NCI-H446 treated with DMSO at 0.1 percent for 48 hours (cell line): ENCODE measurements around the gene HOXC13.
A peak's percentile ranks its signal among the peaks of the same experiment; 100 is the strongest.

Experiments
- DNase-seq: peaks from one replicate; lab custom pipeline; 2025; lab: John Stamatoyannopoulos, UW

Gene HOXC13, protein sequence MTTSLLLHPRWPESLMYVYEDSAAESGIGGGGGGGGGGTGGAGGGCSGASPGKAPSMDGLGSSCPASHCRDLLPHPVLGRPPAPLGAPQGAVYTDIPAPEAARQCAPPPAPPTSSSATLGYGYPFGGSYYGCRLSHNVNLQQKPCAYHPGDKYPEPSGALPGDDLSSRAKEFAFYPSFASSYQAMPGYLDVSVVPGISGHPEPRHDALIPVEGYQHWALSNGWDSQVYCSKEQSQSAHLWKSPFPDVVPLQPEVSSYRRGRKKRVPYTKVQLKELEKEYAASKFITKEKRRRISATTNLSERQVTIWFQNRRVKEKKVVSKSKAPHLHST

DNA sequence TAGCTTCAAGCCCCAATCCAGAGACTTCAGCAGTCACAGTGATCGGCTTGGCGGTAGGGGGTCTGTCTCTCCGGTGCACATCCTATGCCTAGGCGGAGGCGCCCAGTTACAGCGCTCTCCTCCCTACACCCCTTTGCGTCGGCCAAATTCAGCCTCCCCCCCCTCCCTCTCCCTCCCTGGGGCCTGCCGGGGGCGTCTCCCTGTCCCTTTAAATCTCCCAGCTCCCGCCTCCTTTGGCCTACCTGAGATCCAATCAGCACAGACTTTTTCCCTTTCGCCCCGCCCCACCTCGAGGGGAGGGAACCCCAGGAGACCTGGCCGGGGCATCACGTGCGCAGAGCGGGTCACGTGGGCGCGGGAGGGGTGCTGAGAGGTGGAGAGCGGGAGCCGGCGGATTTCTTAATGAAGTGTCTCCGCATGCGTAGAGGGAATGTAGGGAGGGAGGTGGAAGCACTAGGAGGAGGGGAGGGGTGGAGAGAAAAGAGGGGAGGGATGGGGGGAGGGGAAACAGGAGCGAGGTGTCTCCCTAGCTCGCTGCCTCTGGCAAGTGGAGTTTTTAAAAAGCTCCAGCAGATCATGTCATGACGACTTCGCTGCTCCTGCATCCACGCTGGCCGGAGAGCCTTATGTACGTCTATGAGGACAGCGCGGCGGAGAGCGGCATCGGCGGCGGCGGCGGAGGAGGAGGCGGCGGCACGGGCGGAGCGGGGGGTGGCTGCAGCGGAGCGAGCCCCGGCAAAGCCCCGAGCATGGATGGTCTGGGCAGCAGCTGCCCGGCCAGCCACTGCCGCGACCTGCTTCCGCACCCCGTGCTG, at the start of gene HOXC13:
Gene HOXC13, plus strand, starts transcription at position 506 of the 815 bp plus-strand sequence. Its CDS starts 76 bp downstream, at position 582.
- DNase-seq: peak; percentile 89

DNA sequence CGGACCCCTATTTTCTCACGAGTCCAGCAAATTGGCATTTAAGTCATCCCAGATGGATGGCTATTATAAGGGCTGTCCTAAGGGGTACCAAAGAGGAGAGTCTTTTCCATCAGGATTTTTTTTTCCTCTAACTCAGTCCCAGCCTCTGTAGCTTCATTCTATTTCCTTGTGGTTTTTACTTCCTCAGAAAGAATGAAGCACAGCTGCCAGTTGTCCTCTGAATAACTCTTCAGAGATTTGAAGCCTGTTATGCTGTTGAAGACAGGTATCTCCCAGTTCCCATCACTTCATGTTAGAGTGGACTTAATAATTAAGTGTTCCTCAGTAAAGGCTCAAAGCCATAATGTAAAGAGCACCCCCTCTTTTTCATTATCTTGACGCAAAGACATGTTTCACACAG, 48.5 kb upstream of the HOXC13 start:
- no peak for DNase-seq

DNA sequence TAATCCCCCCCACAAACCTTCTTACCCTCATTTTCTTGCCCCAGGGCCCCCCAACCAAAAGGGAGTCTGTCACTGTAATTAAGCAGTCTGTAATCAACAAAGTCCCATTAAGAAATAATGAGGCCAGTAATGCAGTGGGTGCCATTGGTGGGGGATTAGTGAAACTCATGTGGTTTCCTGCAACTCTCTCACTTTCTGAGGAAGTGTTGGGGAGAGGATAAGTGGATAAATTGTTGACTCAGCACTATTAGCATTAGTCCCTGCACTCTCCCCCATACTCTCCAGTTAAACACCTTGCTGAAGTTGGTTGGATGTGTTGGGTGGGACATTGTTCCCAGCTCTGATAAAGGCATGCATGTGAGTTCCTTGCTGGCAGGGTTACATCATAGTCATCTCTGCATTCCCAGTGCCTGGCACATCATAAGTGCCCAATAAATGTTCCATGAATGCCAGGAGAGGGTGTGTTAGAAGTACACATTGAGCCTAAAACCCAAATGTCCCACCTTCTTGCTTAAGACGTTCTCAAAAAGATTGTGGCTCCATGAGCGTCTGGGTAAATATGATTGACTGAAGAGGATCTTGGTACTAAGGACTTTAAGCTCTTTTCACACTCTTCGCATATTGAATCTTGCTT, 45.8 kb upstream of the HOXC13 start:
- DNase-seq: no peak

DNA sequence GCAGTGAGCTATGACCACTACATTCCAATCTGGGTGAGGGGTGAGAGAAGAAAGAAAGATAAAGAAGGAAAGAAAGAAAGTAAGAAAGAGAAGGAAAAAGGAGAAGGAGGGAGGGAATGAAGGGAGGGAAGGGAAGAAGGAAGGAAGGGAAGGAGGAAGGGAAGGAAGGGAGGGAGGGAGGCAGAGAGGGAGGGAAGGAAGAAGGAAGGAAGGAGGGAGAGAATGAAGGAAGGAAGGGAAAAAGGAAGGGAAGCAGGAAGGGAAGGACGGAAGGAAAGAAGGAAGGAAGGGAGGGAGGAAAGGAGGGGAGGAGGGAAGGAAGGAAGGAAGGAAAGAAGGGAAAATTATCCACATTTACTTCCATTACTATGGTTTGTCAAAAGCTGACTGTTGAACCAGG, 39.4 kb upstream of the HOXC13 start:
- DNase-seq: no peak

DNA sequence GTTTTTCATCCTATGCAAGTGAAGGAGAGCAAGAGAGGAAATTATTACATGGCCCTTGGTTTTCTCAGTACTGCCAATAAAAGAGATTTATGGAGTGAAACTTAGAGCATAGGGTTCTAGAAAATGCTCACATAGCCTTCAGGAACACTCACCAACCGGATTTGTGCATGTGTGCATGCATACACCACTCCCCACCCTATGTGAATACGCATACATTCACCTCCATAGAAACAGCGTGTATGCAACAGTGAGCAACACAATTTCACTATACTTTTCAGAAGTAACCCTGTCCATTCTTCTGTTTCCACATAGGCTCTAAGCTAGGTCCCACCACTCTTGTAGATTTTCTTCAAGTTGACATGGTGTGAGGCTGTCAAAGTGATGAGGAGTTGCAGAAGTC, 31.5 kb upstream of the HOXC13 start:
- no peak for DNase-seq

DNA sequence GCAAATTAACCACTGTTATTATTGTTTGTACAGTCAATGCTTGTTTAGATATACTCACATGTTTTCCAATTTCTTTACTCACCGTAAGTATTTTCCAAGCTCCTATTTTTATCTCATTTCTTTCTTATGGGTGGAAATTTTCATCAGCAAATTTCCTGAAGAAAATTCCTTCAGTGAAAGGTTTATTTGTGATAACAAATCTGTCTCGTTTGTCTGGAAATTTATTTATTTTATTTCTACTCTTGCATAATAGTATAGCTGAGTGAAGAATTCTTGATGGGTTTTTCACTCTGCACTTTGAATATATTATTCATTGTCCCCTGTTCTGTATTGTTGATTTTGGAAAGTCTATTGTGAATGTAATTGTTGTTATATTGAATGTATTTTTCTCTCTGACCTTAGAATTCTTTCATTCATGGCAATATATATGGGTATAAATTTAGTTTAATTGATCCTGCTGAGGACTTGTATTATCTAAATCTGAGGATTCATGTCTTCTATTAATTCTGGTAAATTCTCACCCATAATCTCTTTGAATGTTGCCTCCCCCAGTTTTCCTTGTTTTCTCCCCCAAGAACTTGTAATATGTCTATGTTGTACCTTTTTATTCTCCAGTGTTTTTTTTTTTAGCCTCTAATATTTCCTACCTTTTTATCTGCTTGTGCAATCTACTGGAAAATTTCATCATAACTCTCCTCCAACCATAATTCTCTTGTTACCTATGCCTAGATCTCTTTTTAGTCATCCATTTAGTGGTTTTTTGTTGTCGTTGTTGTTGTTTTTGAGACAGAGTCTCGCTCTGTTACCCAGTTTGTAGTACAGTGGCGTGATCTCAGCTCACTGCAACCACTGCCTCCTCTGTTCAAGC, 21.6 kb upstream of the HOXC13 start:
- DNase-seq: no peak

DNA sequence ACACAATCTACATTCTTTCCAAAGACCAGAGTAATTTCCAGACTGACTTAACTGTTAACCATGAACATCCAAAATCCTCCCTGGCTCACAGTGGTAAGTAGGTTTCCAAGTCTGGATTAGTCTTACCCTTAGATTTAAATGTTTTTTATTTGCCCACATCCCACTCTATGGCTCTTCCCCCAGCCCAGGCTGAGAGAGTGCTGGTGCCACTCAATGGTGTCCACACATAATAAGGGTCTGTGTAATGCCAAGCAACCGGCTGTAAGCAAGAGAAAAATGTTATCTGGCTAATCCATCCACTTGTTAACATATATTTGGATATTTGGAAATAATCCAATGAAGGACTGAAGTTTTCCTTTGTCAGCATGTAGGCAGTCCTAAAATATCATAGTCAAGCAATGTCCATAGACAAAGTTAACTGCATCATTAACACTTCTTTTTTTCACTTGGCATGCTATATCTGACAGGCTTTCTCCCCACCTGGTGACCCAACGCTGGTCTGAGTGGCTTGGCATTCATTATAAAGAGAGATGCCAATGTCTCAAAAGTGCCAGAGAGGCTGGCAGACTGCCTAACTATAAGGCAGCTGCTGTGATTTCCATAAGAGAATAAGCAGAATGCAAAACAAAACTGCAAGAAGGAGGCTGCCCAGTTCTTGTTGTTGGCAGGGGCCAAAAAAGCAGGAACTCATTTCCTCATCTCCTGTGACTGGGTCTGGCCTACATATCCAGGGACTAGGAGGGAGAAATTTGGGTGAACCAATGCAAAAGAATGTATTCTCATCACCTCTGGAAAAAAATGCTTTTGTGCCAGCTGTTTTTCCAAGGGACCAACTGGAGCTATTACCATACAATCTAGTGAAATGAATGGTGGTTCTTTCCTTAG, 13.9 kb upstream of the HOXC13 start:
- DNase-seq: peak; percentile 77

DNA sequence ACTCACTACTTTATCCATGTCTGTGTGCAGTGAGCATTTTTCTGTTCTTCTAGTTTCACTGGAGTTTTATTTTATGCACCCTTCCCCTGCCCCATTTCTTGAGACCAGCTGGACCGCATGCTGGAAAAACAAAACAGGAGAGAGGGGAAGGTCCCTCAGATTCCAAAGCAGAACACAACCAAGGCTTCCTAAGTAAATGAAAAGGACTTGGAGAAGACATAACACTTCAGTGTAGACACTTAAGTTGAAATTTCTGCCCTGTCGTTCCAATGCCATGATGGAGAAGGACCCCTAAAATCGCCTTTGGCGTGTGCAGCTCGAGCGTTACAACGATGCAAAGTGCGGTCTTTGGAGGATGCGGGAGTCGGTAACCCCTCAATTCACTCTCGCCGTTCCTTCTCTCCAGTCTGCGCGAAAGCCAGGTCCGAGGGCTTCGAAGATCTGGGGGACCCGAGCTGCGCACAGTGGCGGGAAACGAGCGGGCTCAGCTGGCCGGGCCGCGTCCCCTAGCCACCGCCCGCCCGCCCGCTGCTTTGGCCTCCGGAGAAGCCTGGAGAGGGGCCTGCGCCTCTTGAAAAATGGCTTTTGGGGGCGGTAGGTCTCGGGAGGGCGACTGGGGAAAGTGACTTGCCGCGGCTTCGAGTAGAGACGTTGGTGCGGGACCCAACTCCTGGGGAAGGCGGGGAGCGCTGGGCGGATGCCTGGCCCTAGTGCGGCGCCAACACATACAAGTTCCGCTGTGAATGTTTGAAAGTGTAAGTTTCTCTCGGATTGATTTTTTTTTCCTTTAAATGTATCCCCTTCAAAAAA, 11.2 kb upstream of the HOXC13 start:
- DNase-seq: no peak

DNA sequence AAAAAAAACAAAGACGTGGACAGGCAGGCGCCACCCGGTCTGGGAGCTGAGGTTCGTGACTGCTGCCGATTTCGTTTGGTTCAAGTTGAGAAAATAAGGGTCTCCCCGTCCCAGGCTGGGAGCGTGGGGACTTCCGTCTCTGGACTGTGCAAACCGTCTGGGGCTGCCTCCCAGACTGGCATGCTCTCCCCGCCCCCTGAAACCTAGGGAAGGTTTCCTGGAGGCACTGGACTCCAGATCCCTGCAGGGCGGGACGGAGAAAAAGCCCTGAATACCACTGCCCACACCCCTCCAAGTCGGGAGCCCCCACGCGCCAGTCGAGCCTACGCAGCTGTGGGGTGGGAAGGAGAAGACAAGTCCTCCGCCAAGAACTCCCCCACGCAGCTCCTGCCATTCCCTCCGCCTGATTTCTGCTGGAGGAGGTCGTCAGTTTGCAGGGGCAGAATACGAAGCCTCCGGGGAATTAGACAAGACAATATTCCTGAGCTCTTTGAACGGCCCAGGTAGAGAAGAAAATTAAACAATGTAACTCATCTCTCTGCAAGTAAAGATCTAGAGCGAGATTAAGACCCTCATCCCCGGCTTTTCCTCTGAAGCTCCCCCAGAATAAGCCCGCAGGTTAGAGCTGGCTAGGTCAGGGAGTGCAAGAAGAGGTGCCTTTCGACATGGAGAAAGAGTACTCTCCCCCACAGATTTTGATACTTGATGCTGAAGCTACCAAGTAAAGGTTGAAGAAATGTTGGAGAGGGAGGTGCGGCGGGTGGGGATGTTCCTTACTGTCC, 10.4 kb upstream of the HOXC13 start:
- DNase-seq: no peak

DNA sequence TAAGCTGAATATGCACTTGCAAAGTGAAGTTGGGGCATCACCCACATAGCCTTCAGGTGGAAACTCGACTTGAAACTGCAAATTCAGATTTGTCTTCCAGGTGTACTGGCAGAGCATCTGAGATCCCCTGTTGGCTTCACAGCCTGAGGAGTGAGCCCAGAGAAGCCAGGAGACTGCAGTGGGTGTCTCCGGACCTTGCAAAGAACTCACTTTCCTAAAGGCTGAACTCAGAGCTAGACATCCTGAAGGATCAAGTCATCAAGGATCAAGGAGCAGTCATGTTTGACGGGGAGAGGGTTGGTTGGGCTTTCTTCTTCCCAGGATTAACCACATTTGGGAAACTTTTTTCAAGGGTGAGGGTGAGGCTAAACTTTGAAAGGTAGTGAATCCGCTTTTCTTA, 9.1 kb upstream of the HOXC13 start:
- no peak for DNase-seq

DNA sequence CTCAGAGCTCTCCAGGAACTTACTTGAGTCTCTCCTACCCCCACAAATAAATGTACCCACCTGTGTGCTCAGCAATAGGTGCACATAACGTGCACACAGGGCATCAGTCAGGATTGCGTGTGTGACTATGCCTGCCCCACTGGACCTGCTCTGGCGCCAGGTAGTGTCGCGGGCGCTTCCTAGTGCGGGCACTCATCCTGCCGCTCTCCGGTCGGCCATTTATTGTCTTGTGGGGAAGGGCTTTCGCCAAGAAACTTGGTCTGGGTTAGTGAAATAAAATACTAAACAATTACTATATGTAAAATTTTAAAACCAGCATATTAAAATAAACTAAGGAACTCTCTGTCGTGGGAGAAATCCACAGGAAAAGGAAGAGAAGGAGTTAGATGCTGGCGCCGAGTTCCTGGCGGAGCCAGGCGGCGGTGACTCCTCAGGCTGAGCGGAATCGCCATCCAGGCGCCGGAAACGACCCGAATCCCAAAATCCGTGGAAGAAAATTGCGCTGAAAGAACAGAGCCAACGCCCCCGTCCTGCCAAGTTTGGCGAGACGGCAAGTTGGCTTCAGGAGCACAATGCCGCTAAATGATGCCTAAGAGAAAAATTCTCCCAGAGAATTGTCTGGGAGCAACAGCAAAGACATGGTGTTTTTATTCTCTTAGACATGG, 7.9 kb upstream of the HOXC13 start:
- no peak for DNase-seq

DNA sequence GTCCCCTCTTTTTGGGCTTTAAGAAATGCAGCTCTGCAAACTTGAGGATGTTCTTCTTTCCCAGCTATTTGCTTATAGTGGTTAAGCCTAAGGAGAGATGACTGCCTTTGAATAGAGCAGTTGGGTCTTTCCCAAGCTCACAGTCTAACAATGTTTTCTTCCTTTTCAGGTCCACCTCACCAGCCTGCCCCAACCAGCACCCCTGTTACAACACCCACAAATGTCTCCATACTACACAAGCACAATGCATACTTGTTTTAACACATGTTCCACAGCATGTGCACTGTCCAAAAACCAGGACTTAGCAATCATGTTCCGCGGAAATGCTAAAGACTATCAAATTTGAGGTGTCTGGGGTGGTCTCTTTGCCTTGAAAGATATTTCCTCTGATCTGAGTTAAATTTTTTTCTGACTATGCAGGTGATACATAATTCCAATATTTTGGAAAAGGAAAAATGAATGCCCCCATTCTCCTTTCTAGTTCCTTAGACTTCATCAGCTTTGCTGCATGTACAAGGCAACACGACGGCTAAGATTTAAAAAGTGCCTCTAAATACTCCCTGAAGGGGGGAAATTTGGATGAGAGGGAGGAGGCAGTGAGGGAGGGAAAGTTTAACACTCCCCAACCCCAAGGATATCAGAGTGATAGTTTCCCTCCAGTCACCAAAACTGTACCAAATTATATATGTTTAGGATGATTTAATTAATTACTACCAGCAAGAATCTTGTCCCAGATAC, 6.6 kb upstream of the HOXC13 start:
- DNase-seq: no peak

DNA sequence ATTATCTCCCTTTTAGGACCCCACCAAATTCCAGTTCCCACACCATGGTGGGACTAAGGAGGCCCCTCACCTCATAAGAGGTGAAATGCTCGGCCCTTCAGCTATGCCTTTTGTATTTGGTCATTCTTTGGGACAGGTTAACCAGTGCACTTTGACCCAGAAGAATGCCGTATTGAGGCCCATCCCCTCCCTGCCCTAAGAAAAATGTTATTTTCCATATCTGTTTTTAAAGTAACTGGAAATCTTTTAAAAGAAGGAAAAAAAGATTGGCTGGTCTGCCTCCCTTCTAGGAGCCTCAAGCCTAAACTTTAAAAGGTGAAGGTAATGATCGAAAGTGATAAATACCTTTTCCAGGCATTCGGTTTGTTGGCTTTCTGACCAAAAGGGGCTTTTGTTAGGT, 5.7 kb upstream of the HOXC13 start:
- DNase-seq: no peak

DNA sequence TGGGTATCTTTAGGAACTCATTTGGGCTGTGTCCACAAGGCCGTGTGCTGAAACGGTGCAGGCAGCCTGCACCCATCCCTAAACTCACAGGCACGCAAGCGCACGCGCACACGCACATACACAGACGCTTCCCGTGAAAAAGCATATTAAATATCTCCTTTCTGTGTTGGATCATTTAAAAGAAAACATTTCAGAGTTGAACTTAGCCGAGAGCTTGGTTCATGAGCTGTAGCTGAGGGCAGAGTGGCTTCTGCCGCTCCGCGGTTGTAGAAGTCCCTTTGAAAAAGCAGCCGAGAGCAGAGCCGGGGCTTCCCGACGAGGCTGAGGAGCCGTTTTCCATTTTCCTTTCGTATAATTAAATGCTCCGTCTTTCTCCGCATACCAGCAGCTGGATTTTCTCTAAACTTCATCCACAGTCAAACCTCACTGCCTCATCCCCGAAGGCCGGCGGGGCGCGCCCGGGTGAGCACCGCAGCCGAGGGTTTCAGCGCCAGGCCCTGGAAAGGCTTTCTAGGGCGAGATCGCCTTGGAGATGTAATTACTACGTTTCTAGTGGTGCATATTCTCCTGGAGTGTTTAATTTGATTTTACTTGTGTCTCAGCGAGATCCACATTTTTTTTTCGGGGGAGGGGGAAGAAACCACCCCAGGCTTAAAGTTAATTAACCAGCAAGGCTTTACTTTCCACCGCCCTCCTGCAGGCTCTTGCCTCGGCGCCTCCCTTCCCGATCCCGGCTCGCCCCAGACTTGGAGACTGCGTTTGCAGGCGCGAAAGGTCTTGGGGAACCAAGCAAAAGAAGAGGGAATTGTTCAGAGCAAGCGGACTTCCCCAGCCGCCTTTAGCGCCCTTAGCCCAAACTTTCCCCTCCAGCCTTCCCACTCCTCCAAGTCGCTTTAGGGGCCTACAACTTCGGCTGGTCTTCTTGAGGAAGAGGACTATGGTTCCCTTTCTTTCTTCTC, 3.0 kb upstream of the HOXC13 start:
- no peak for DNase-seq

DNA sequence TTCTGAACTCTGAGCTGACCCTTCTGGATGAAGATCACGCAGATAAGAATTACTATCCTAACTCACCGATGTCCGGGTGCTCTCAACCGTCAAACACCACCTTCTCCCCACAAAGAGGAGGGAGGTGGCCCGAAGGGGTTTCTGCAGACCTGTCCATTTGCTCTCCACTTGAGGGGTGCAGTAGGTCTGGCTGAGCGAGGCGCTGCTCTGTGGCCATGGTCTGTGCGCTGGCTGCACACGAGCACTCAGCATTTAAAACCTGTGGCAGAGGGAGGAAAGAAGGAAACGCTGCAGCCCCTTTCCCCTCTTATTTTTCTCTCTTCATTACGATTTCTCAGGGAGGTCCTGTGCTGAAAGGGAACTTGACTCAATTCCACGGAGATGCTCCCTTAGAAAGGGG, 1.5 kb upstream of the HOXC13 start:
- DNase-seq: no peak

DNA sequence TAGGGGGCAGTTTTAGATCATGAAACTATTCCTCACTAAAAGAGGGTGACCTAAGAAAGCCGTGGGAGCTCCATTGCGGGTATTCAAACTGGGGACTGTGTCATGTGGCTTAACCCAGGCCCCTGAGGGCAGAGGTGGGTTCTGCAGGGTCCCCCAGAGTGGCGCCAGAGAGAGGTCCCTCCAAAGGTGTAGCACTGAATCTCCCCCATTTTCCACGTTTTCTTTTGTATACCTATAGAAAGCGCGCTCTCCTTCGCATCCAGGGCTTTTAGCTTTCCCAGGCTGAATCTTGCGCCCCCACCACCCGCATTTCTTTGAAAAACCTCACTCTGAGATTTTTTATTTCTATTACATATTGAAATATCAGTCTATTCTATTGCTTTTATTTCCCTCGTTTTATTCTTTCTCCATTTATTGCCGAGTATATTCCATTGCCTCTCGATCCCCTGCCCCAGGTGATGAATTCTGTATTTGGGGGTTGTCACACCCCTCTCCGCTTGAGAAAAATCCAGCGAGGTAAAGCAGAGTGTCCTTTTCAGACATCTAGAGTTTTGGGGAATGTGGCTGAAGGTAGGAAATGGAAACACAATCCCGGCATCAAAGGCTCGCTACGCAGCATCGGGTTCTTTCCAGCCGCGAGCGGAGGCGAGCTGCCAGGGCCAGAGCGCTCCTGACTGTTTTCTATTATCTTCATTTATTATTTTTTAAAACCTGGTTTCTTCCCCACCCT, 870 bp upstream of the HOXC13 start:
- DNase-seq: no peak
